CD14-positive monocyte (primary cell): Measurements from ENCODE around the gene TRPM4. TPM values are rescaled to one million over a fixed set of nuclear protein-coding genes. Genes with fewer than 3 reads are reported as not detected.
"Not testable (repeated sequence)": the region's sequence is repeated elsewhere in the genome, so short reads cannot be mapped to it uniquely, and the experiment has no call there.

Source experiments
- DNase-seq, 3 donors: peaks; one replicate each; pipeline ENCODE4 v3.0.0-alpha.2; 2011 to 2022
- H2AFZ ChIP-seq: 2 replicates; pipeline ENCODE4 v1.6.0; 2012; ENCODE audit warnings: mild to moderate bottlenecking, low read depth, low read length, inconsistent platforms; ENCODE audit not compliant: insufficient read depth, poor library complexity, severe bottlenecking
- H3K27ac ChIP-seq, 2 donors: 1 replicate in 1 of 2; 2 replicates in 1 of 2; pipeline ENCODE4 v1.5.1; 2012 to 2013; ENCODE audit warnings: low read length in 2 of 2, control low read depth in 1 of 2, inconsistent platforms in 1 of 2, low read depth in 1 of 2, mild to moderate bottlenecking in 1 of 2
- H3K27me3 ChIP-seq, 2 donors: one replicate each; pipeline versions ENCODE4 v1.6.0 to v1.6.1; 2011 to 2013; ENCODE audit warnings: low read length in 2 of 2; ENCODE audit not compliant: control insufficient read depth in 2 of 2, insufficient read depth in 2 of 2
- H3K36me3 ChIP-seq, 2 donors: replicated peaks in 1 of 2; 1 replicate in 1 of 2; 2 replicates in 1 of 2; pipeline versions ENCODE4 v1.5.1 to v1.6.1; 2012 to 2013; ENCODE audit warnings: low read length in 2 of 2, control low read depth in 1 of 2, inconsistent platforms in 1 of 2, mild to moderate bottlenecking in 1 of 2; ENCODE audit not compliant: insufficient read depth in 2 of 2, control insufficient read depth in 1 of 2
- H3K4me1 ChIP-seq, 2 donors: 1 replicate in 1 of 2; 2 replicates in 1 of 2; pipeline versions ENCODE4 v1.5.1 to v1.6.1; 2012 to 2013; ENCODE audit warnings: low read length in 2 of 2, control low read depth in 1 of 2, inconsistent platforms in 1 of 2, mild to moderate bottlenecking in 1 of 2, moderate library complexity in 1 of 2; ENCODE audit not compliant: insufficient read depth in 2 of 2, control insufficient read depth in 1 of 2
- H3K4me2 ChIP-seq: replicated peaks from 2 replicates; pipeline ENCODE3; 2012; ENCODE audit warnings: low read length, moderate library complexity, mild to moderate bottlenecking; ENCODE audit not compliant: poor library complexity, severe bottlenecking; ENCODE audit errors: extremely low read depth
- H3K4me3 ChIP-seq, 3 experiments: fragments of 200-600 bp in 1 of 3; sonication (generic) in 1 of 3; replicated peaks in 1 of 3; 1 replicate in 2 of 3; 2 replicates in 1 of 3; pipeline ENCODE4 v1.5.1; 2011 to 2013; ENCODE audit warnings: low read length in 3 of 3, mild to moderate bottlenecking in 3 of 3, control low read depth in 2 of 3, low read depth in 2 of 3, inconsistent platforms in 1 of 3, moderate library complexity in 1 of 3
- H3K79me2 ChIP-seq: 2 replicates; pipeline ENCODE4 v1.6.0; 2012; ENCODE audit warnings: mild to moderate bottlenecking, control low read depth, inconsistent platforms, low read length, moderate library complexity; ENCODE audit not compliant: insufficient read depth
- H3K9ac ChIP-seq: 2 replicates; pipeline ENCODE4 v1.6.0; 2017; ENCODE audit warnings: low read length, mild to moderate bottlenecking; ENCODE audit not compliant: insufficient read depth, poor library complexity, severe bottlenecking
- H3K9me3 ChIP-seq, 2 donors: replicated peaks in 1 of 2; 1 replicate in 1 of 2; 2 replicates in 1 of 2; pipeline versions ENCODE4 v1.5.1 to v1.6.1; 2012 to 2013; ENCODE audit warnings: low read length in 2 of 2, control low read depth in 1 of 2; ENCODE audit not compliant: control insufficient read depth in 1 of 2, insufficient read depth in 1 of 2
- H4K20me1 ChIP-seq: 2 replicates; pipeline ENCODE4 v1.6.0; 2012; ENCODE audit warnings: mild to moderate bottlenecking, low read length, control low read depth, moderate library complexity; ENCODE audit not compliant: insufficient read depth
- H3K27ac Mint-ChIP-seq, 7 donors: one replicate each; pipeline ENCODE4 v1.8.0; 2020; ENCODE audit warnings: mild to moderate bottlenecking in 7 of 7, mixed read lengths in 7 of 7, moderate library complexity in 6 of 7, inconsistent platforms in 2 of 7
- H3K27me3 Mint-ChIP-seq, 3 donors: one replicate each; pipeline ENCODE4 v1.8.0; 2021 to 2022; ENCODE audit warnings: low read depth in 3 of 3, mild to moderate bottlenecking in 3 of 3, mixed read lengths in 3 of 3, moderate library complexity in 3 of 3, inconsistent platforms in 1 of 3
- H3K36me3 Mint-ChIP-seq, 2 donors: one replicate each; pipeline ENCODE4 v1.8.0; 2020; ENCODE audit warnings: mixed read lengths in 2 of 2, inconsistent platforms in 1 of 2, mild to moderate bottlenecking in 1 of 2
- H3K4me1 Mint-ChIP-seq: one replicate; pipeline ENCODE4 v1.8.0; 2020; ENCODE audit warnings: mild to moderate bottlenecking, mixed read lengths
- H3K4me3 Mint-ChIP-seq, 2 donors: one replicate each; pipeline ENCODE4 v1.8.0; 2020; ENCODE audit warnings: mild to moderate bottlenecking in 2 of 2, mixed read lengths in 2 of 2, moderate library complexity in 1 of 2
- H3K9me3 Mint-ChIP-seq, 7 donors: one replicate each; pipeline ENCODE4 v1.8.0; 2020 to 2022; ENCODE audit warnings: mixed read lengths in 7 of 7, mild to moderate bottlenecking in 6 of 7, moderate library complexity in 6 of 7, inconsistent platforms in 2 of 7
- WGBS: methylation state at CpG from one replicate; pipeline ENCODE4 v1.1.5; 2013; ENCODE audit warnings: missing lambda C conversion rate; ENCODE audit not compliant: insufficient coverage; 5-methylcytosine and 5-hydroxymethylcytosine counted together
- intact Hi-C, 2 donors: fragments of 100-400 bp; cut with micrococcal nuclease; formaldehyde crosslinking; loops; one replicate each; pipeline versions ENCODE4 v1.15.0 to v1.15.1; 2023
- polyA plus RNA-seq, 3 donors: library from polyadenylated mRNA; depleted of rRNA in 1 of 3; unstranded in 2 of 3; stranded (reverse) in 1 of 3; fragments of 300-500 nt in 2 of 3; fragments of >200 nt in 1 of 3; fragmentation: Illumina TruSeq in 2 of 3; gene quantifications; 1 replicate in 2 of 3; 2 replicates in 1 of 3; pipeline ENCODE4 v1.2.3, GENCODE V29; 2012 to 2021
- TF ChIP-seq, protein P1 (sequence below): fragments of 200-600 bp; IDR thresholded peaks from one replicate; pipeline ENCODE4 v1.8.0; 2022; ENCODE audit warnings: antibody characterized with exemption, mild to moderate bottlenecking

TRPM4 gene
- polyA plus RNA-seq, 3 donors: 6.0 to 6.9 (median 6.6) TPM

DNA sequence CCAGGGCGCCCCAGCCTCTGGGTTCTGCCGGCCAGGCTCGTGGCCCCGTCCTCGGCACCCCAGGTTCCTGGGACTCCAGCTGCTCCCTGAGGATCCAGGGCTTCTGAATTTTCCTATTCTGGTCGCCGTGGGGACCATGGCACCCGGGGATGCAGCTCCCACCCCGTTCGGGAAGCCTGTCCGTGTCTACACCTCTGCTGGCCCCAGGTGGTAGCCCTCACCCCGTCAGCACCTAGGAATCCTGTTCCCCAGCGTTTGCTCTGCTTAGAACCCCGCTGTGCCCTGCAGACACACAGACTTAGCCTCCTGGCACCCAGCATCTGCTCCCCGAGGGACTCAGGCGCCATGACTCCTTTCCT is 37.3 kb upstream of the TRPM4 start:
- TF ChIP-seq, protein P1, sequence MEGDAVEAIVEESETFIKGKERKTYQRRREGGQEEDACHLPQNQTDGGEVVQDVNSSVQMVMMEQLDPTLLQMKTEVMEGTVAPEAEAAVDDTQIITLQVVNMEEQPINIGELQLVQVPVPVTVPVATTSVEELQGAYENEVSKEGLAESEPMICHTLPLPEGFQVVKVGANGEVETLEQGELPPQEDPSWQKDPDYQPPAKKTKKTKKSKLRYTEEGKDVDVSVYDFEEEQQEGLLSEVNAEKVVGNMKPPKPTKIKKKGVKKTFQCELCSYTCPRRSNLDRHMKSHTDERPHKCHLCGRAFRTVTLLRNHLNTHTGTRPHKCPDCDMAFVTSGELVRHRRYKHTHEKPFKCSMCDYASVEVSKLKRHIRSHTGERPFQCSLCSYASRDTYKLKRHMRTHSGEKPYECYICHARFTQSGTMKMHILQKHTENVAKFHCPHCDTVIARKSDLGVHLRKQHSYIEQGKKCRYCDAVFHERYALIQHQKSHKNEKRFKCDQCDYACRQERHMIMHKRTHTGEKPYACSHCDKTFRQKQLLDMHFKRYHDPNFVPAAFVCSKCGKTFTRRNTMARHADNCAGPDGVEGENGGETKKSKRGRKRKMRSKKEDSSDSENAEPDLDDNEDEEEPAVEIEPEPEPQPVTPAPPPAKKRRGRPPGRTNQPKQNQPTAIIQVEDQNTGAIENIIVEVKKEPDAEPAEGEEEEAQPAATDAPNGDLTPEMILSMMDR: no peak
- peaks cover 27 to 43% of the 10 kb centered on the region in 2 donors for H3K4me1 ChIP-seq
- no peaks in the 10 kb centered on the region for H3K9me3 ChIP-seq
- DNase-seq: no peak
- Mint-ChIP-seq H3K4me1 (peaks cover 33% of the 10 kb centered on the region), H3K27ac (no peak overlapping the region), H3K36me3 (peaks cover 2 to 9% of the 10 kb centered on the region in 2 donors), H3K9me3 (peaks cover 3 to 22% (median 11%) of the 10 kb centered on the region in 7 donors), H3K4me3 (peak overlapping the region in 1 of 2 donors; percentile 84), H3K27me3 (peaks cover 32 to 44% (median 39%) of the 10 kb centered on the region in 3 donors)
- no peaks in the 10 kb centered on the region for H3K36me3 ChIP-seq
- H2AFZ ChIP-seq: no peak overlapping the region
- 26% methylated on average over 16 of the region's 16 CpGs for WGBS
- no peaks in the 10 kb centered on the region for H4K20me1 ChIP-seq
- no peaks in the 10 kb centered on the region for H3K79me2 ChIP-seq
- H3K27ac ChIP-seq: no peak overlapping the region
- no peak overlapping the region for H3K9ac ChIP-seq
- intact Hi-C loops: no loop called here
- peak overlapping the region in 1 of 3 experiments; percentile 75 for H3K4me3 ChIP-seq
- peaks cover 15 to 25% of the 10 kb centered on the region in 2 donors for H3K27me3 ChIP-seq
- peak overlapping the region; percentile 77 for H3K4me2 ChIP-seq

GRCh38 chr19:49120868-49121267 is 36.7 kb upstream of the TRPM4 start:
- no peaks in the 10 kb centered on the region for H3K9me3 ChIP-seq
- H3K4me1 ChIP-seq: peaks cover 27 to 40% of the 10 kb centered on the region in 2 donors
- H2AFZ ChIP-seq: no peak overlapping the region
- H3K9ac ChIP-seq: no peak overlapping the region
- H3K4me1 Mint-ChIP-seq: peaks cover 33% of the 10 kb centered on the region
- WGBS: 75% methylated on average over 1 of the region's 2 CpGs
- no peak overlapping the region for H3K27ac Mint-ChIP-seq
- H3K36me3 Mint-ChIP-seq: peaks cover 2 to 9% of the 10 kb centered on the region in 2 donors
- no peaks in the 10 kb centered on the region for H4K20me1 ChIP-seq
- peaks cover 36 to 49% (median 39%) of the 10 kb centered on the region in 3 donors for H3K27me3 Mint-ChIP-seq
- intact Hi-C loops: no loop called here
- no peak overlapping the region for H3K27ac ChIP-seq
- TF ChIP-seq, protein P1: no peak
- peak overlapping the region in 1 of 2 donors; percentile 84 for H3K4me3 Mint-ChIP-seq
- no peak overlapping the region for H3K4me3 ChIP-seq
- H3K4me2 ChIP-seq: no peak overlapping the region
- peaks cover 3 to 22% (median 11%) of the 10 kb centered on the region in 7 donors for H3K9me3 Mint-ChIP-seq
- H3K27me3 ChIP-seq: peaks cover 15 to 25% of the 10 kb centered on the region in 2 donors
- DNase-seq: no peak
- no peaks in the 10 kb centered on the region for H3K36me3 ChIP-seq
- H3K79me2 ChIP-seq: no peaks in the 10 kb centered on the region

DNA sequence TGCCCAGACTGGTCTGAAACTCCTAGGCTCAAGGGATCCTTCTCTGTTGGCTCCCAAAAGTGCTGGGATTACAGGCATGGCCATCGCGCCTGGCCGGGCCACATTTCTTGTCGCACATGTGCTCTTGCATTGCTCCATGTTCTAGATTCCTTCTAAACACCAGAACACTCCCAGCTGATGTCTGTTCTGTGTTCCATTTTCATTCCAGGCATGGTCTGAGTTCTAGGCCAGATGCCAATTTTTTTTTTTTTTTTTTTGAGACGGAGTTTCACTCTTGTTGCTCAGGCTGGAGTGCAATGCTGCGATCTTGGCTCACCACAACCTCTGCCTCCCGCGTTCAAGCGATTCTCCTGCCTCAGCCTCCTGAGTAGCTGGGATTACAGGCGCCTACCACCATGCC is 35.8 kb upstream of the TRPM4 start:
- H3K9me3 ChIP-seq, H3K9ac ChIP-seq, H3K4me3 ChIP-seq, H3K4me2 ChIP-seq, H2AFZ ChIP-seq, DNase-seq, H3K79me2 ChIP-seq, H3K36me3 ChIP-seq, H3K36me3 Mint-ChIP-seq, H3K27ac ChIP-seq, H4K20me1 ChIP-seq, intact Hi-C loops, H3K27ac Mint-ChIP-seq: not testable (repeated sequence)
- H3K9me3 Mint-ChIP-seq: peaks cover 0 to 19% (median 7%) of the 10 kb centered on the region in 7 donors
- Histone ChIP-seq H3K4me1 (peaks cover 20 to 32% of the 10 kb centered on the region in 2 donors), H3K27me3 (peaks cover 15 to 25% of the 10 kb centered on the region in 2 donors)
- 80% methylated on average over 5 of the region's 10 CpGs for WGBS
- peaks cover 25% of the 10 kb centered on the region for H3K4me1 Mint-ChIP-seq
- H3K27me3 Mint-ChIP-seq: peaks cover 38 to 55% (median 39%) of the 10 kb centered on the region in 3 donors
- H3K4me3 Mint-ChIP-seq: peak overlapping the region in 1 of 2 donors; percentile 63
